GM12874 (cell line): ENCODE measurements around the gene MMP25.
A peak's percentile ranks its signal among the peaks of the same experiment; 100 is the strongest.

Source experiments
- CTCF ChIP-seq: IDR thresholded peaks from 2 replicates; pipeline ENCODE4 v1.5.1; 2011; ENCODE audit warnings: low read depth, mild to moderate bottlenecking, control low read depth, low read length, moderate library complexity; ENCODE audit not compliant: insufficient read depth

Gene MMP25

GRCh38 chr16:3023669-3024478 lies 22.5 kb upstream of the MMP25 start, which contains the start of the genes HCFC1R1 and THOC6:
HCFC1R1 (minus strand) TSS chr16:3023942; CDS start chr16:3023941, 1 bp downstream.
THOC6 (plus strand) TSS chr16:3024035; CDS start chr16:3024327, 292 bp downstream.
- TF ChIP-seq CTCF, result no peak

- no peak for TF ChIP-seq CTCF
Measured at GRCh38 chr16:3025032-3026002, 21.0 kb upstream of the MMP25 start.

GRCh38 chr16:3026003-3026378 lies 20.4 kb upstream of the MMP25 start:
- TF ChIP-seq CTCF, result no peak

- TF ChIP-seq CTCF, result no peak
Measured at GRCh38 chr16:3026609-3027488, 19.5 kb upstream of the MMP25 start.

GRCh38 chr16:3027489-3027795 lies 18.9 kb upstream of the MMP25 start:
- no peak for TF ChIP-seq CTCF

GRCh38 chr16:3027983-3028715 lies 18.2 kb upstream of the MMP25 start:
- peak; percentile 95 for TF ChIP-seq CTCF
